IPS-20b (cell line): Measurements from ENCODE around the gene TTC7B.

ENCODE experiments used
- H3K27ac ChIP-seq: one replicate; pipeline ENCODE4 v1.5.1; 2013; ENCODE audit warnings: low read length
- H3K27me3 ChIP-seq: 2 replicates; pipeline ENCODE4 v1.6.1; 2013; ENCODE audit warnings: mild to moderate bottlenecking, low read length, inconsistent platforms; ENCODE audit not compliant: insufficient read depth
- H3K36me3 ChIP-seq: 2 replicates; pipeline ENCODE4 v1.6.1; 2013; ENCODE audit warnings: low read depth, mild to moderate bottlenecking, inconsistent platforms, low read length, moderate library complexity; ENCODE audit not compliant: insufficient read depth
- H3K4me1 ChIP-seq: 2 replicates; pipeline ENCODE4 v1.6.1; 2013; ENCODE audit warnings: mild to moderate bottlenecking, control low read depth, inconsistent platforms, low read length, moderate library complexity; ENCODE audit not compliant: insufficient read depth
- H3K4me3 ChIP-seq: 2 replicates; pipeline ENCODE4 v1.5.1; 2013; ENCODE audit warnings: mild to moderate bottlenecking, low read length, inconsistent platforms
- H3K9ac ChIP-seq: 2 replicates; pipeline ENCODE4 v1.6.1; 2013; ENCODE audit warnings: low read depth, mild to moderate bottlenecking, inconsistent platforms, low read length, moderate library complexity
- H3K9me3 ChIP-seq: 2 replicates; pipeline ENCODE4 v1.6.1; 2013; ENCODE audit warnings: mild to moderate bottlenecking, low read depth, low read length, inconsistent platforms; ENCODE audit not compliant: insufficient read depth

TTC7B gene

DNA sequence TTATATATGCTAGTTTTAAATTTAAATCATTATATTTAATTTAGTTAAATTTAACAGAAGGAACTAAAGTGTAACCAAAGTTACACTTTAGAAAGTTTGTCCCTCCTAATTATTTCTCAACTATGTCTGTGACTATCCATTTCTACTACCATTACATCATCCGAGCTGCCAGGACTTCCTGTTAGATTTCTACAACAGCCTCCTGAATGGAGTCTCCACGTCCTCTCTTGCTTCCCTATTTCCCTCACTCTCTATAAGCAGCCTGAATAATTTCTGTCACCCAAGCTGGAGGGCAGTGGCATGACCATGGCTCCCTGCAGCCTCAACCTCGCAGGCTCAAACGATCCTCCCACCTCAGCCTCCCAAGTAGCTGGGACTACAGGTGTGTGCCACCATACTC, 84.1 kb downstream of the TTC7B start:
- Histone ChIP-seq H3K36me3 (no peaks in the 10 kb centered on the region), H3K27ac (no peak overlapping the region), H3K9me3 (no peaks in the 10 kb centered on the region), H3K9ac (no peak overlapping the region), H3K4me1 (no peaks in the 10 kb centered on the region), H3K27me3 (no peaks in the 10 kb centered on the region), H3K4me3 (no peak overlapping the region)

DNA sequence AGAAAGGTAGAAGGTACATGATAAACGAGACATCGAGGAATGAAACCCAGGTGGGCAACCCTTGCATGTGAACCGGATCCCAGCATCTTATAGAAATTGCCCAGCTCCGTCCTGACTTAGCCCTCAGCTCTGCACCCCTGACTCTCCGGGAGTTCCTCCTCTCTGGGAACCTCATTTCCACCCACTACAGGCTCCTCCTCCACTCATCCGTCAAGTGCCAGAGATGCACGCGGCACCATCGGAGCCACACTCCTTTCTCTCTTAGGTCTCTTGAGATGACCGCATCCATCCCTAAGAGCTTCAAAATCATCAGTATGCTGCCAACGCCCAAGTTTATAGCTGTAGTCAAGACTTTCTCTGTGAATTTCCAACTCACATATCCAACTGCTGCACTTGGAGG, 84.7 kb downstream of the TTC7B start:
- no peaks in the 10 kb centered on the region for H3K27me3 ChIP-seq
- no peak overlapping the region for H3K27ac ChIP-seq
- no peak overlapping the region for H3K4me3 ChIP-seq
- H3K4me1 ChIP-seq = no peaks in the 10 kb centered on the region
- no peak overlapping the region for H3K9ac ChIP-seq
- no peaks in the 10 kb centered on the region for H3K36me3 ChIP-seq
- no peaks in the 10 kb centered on the region for H3K9me3 ChIP-seq

DNA sequence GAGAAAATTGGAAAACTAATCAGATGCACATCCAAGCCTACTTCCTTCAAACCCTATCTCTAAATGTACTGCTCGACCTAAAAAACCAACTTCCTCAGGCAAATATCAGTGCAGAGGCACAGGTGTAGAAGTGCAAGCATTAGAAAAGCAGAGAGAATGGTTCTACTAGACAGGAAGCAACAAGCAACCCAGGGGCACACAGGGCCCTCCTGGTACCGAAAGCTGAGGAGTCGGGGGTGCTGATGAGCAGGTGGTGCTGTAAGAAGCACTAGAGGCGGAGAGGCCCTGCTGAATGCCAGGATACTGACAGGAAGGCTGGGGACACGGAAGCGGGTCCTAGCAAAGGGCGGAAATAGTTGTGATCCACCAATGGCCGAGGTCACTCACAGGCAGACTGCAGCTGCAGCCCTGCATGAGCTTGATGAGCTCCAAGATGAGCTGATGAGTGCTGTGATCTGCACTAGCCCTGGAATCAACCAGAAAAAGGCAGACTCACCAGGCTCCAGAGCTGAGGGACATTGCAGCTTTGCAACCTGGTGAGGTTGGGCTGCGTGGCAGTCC, 85.9 kb downstream of the TTC7B start:
- H3K9me3 ChIP-seq = no peaks in the 10 kb centered on the region
- no peak overlapping the region for H3K9ac ChIP-seq
- H3K27me3 ChIP-seq = no peaks in the 10 kb centered on the region
- H3K36me3 ChIP-seq = no peaks in the 10 kb centered on the region
- no peaks in the 10 kb centered on the region for H3K4me1 ChIP-seq
- no peak overlapping the region for H3K27ac ChIP-seq
- H3K4me3 ChIP-seq = no peak overlapping the region

DNA sequence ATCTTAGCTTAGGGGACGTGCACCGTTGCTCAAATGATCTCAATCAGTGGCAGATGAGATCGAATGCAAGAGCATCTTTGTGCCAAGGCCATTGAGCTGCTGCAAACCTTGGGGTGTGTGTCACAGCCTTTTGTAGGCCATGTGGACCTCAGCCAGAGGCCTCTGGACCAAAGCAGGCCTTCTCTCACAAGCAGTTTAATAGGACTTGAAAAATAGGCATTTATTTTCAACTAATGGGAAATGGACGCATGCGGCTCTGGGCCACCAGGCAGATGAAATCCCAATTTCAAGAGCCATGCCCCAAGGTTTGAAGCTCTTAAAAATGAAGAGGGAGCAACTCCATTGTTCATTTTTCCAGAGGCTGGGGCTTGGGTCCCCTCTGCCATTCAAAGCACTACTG, 87.3 kb downstream of the TTC7B start:
- Histone ChIP-seq H3K9me3 (no peaks in the 10 kb centered on the region), H3K27me3 (no peaks in the 10 kb centered on the region), H3K27ac (no peak overlapping the region), H3K36me3 (no peaks in the 10 kb centered on the region), H3K4me3 (no peak overlapping the region), H3K4me1 (no peaks in the 10 kb centered on the region), H3K9ac (no peak overlapping the region)

DNA sequence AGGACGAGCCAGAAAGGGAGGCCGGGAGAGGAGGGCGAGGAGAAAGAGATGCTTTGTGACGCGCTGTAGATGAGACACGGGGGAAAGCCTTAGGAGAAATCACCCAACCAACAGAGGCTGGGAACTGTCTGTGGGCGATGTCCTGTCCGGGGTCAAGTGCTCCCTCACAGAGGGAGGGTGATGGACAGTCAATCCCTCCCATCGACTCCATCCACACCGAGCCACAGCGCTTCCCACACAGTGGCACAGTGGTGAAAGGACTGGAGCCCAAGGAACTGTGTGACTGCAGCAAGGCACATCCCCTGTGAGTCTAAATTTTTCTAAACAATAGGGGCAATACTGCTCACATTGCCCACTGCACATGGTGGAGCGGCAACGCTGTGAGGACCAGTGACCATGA, 89.1 kb downstream of the TTC7B start:
- no peaks in the 10 kb centered on the region for H3K9me3 ChIP-seq
- no peaks in the 10 kb centered on the region for H3K4me1 ChIP-seq
- H3K36me3 ChIP-seq = no peaks in the 10 kb centered on the region
- H3K27me3 ChIP-seq = no peaks in the 10 kb centered on the region
- no peak overlapping the region for H3K9ac ChIP-seq
- no peak overlapping the region for H3K4me3 ChIP-seq
- H3K27ac ChIP-seq = no peak overlapping the region

DNA sequence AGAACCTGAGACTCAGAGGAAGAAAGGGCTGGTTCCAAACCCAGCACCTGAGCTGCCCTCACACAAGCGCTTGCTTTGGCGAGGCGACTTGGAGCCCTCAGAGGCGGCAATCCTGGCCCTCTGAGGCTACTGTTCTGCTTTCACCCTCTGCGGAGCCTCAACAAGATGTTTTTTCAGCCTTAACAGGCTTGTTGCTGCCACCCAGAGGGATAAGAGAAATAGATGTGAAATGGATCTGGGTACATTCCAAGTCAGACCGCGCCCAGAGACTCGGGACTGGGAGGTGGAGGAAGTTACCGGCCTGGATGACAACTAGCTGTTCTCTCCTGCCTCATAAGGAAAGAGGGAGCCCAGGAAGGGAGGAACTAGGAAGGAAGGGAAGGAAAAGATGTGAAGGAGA, 89.6 kb downstream of the TTC7B start:
- Histone ChIP-seq H3K4me1 (no peaks in the 10 kb centered on the region), H3K4me3 (no peak overlapping the region), H3K27me3 (no peaks in the 10 kb centered on the region), H3K27ac (no peak overlapping the region), H3K9ac (no peak overlapping the region), H3K36me3 (no peaks in the 10 kb centered on the region), H3K9me3 (no peaks in the 10 kb centered on the region)

DNA sequence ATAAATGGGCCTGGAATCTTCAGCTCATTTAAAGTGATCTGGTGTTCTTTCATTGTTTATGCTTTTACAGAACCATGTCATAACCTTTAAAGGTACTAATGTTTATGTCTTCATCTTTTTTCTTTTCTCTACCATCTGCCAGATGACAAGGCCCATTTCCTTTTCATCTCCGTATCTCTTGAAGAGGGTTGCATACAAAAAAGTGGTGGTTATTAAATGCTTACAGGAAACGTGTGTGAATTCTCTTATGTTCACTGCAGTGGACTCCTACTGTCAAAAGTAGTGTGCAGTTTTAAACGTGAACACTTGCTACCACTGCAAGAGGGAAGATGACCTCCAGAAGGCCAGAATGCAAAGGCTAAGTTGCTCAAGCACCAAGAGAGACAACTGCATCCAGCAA, 91.4 kb downstream of the TTC7B start:
- Histone ChIP-seq H3K27me3 (no peaks in the 10 kb centered on the region), H3K9me3 (no peaks in the 10 kb centered on the region), H3K27ac (no peak overlapping the region), H3K36me3 (no peaks in the 10 kb centered on the region), H3K4me3 (no peak overlapping the region), H3K4me1 (no peaks in the 10 kb centered on the region), H3K9ac (no peak overlapping the region)

DNA sequence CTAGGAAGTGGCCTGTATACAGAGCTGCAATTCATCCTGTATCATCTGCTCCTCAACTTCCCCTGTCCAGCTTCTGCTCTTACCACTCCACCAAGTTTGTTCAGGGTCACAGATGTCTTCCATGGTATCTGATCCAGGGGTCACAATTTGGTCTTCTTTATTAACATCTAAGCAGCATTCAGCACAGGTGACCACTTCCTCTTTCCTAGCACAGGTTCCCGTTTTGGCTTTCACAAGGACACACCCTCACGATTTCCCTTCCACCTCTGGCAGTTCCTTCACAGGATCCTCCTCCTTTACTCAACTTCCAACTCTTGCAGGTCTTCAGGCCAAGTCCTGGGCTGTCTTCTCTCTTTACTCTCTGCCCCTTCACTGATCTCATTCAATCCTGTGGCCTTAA, 93.6 kb downstream of the TTC7B start:
- Histone ChIP-seq H3K27me3 (no peaks in the 10 kb centered on the region), H3K9me3 (no peaks in the 10 kb centered on the region), H3K36me3 (no peaks in the 10 kb centered on the region), H3K9ac (no peak overlapping the region), H3K4me3 (no peak overlapping the region), H3K4me1 (peaks cover 4% of the 10 kb centered on the region; the same call in 1 of the 2 replicates), H3K27ac (no peak overlapping the region)

DNA sequence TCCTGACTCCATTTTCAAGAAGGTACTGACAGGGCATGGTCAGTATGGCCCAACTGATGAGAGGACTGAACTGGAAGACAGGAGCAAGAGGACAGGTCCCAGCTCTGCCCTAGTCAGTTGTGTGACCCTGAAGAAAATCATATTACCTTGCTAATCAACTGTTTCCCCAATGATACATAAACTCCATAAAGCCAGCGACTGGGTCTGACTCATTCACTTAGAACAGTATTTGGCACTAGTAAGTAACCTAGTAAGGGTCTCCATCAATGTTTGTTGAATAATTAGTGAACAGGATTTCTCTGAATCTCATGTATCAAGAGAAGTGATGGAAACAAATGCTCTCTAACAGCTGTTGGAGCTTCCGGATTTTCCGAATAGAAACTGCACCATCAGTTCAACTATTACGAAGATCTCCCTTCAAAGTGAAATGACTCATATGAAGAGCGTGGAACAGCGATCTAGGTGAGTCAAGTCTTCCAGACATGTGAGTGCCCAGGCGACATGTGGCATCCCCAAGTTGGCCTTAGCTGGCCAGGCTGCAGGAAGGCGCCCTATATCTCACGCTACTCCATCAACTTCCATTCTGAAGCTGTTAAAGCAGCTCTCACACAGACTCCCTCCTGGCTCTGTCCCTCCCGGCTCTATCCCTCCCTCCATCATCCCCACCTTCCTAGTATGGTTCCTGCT, 94.5 kb downstream of the TTC7B start:
- peaks cover 5% of the 10 kb centered on the region; the same call in 1 of the 2 replicates for H3K4me1 ChIP-seq
- no peak overlapping the region for H3K4me3 ChIP-seq
- no peaks in the 10 kb centered on the region for H3K9me3 ChIP-seq
- H3K27ac ChIP-seq = no peak overlapping the region
- H3K9ac ChIP-seq = no peak overlapping the region
- H3K27me3 ChIP-seq = no peaks in the 10 kb centered on the region
- no peaks in the 10 kb centered on the region for H3K36me3 ChIP-seq

DNA sequence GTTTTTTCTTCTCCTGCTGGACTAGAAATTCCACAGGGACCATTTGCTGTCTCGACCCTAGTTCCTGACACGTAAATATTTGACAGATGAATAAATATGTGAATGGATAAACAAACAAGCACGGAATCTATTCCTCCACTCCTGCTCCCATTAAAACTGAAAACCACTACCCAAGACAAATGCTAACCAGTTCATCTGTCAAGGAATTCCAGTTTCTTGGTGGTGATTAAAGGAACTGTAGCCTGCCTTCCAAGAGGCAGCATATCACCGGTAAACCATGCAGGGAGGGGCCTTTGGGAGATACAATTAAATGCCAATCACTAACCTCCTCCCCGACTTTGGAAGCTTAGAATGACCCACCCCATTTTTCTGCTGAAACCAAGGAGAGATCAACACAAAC, 95.4 kb downstream of the TTC7B start:
- Histone ChIP-seq H3K27ac (no peak overlapping the region), H3K9ac (no peak overlapping the region), H3K27me3 (no peaks in the 10 kb centered on the region), H3K9me3 (no peaks in the 10 kb centered on the region), H3K36me3 (no peaks in the 10 kb centered on the region), H3K4me3 (no peak overlapping the region), H3K4me1 (peaks cover 5% of the 10 kb centered on the region; the same call in 1 of the 2 replicates)

DNA sequence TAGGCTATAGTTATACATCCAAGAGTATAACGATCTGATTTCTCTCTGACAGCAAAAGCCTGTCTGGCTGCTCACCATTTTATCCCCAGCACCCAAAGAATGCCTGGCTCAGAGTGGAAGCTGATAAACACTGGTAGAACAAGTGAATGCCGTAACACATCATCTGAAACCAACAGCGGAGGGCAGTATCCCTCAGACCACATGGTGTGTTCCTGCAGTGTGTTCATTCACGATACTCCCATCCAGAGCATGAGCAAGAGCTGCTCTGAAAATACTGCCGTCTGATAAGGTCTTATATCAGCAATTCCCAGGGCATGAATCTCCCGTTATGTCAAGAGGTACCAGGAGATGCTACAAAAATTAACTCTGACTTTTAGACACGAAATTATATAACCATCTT, 95.9 kb downstream of the TTC7B start:
- Histone ChIP-seq H3K27me3 (no peaks in the 10 kb centered on the region), H3K4me3 (no peak overlapping the region), H3K36me3 (no peaks in the 10 kb centered on the region), H3K27ac (no peak overlapping the region), H3K4me1 (peaks cover 5% of the 10 kb centered on the region; the same call in 1 of the 2 replicates), H3K9me3 (no peaks in the 10 kb centered on the region), H3K9ac (no peak overlapping the region)

DNA sequence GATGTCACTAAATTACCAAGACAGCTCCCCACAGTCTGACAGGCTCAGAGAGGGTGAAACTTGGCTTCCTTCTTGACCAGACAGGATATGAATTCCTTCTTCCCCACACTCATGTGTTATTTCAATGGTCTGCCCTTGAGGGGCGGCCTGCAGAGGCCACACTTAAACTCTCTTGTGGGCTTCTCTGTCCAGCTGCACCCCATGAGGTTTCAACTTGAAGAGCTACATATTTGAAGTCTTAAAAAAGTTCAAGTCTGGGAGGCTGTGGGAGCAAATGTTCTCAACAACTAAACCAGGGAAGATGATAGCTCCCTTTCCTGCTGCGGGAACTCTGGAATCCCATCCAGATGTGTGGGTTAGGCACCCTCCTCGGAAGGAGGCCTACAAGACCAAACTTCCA, 98.3 kb downstream of the TTC7B start:
- H3K27ac ChIP-seq = no peak overlapping the region
- peaks cover 5% of the 10 kb centered on the region; the same call in 1 of the 2 replicates for H3K4me1 ChIP-seq
- H3K9ac ChIP-seq = no peak overlapping the region
- H3K36me3 ChIP-seq = no peaks in the 10 kb centered on the region
- no peaks in the 10 kb centered on the region for H3K9me3 ChIP-seq
- H3K27me3 ChIP-seq = no peaks in the 10 kb centered on the region
- no peak overlapping the region for H3K4me3 ChIP-seq
